ENCODE results near the gene MYO5A.

Gene MYO5A

GRCh38 chr15:52423852-52424251 is 104.8 kb downstream of the MYO5A start:
- TF ChIP-seq POLR2AphosphoS5 (IDR thresholded peaks at IDR 0.05; ENCODE audit: low read depth, low read length), result no peak
- TF ChIP-seq SIN3A (IDR thresholded peaks at IDR 0.05; ENCODE audit: borderline replicate concordance, insufficient read depth, low read length), result no peak
- no peak for TF ChIP-seq REST (IDR thresholded peaks at IDR 0.05; ENCODE audit: insufficient read depth in 1 of 2, low read depth in 2 of 2, low read length in 2 of 2)
- no peak for TF ChIP-seq TAF1 (IDR thresholded peaks at IDR 0.05; ENCODE audit: borderline replicate concordance, insufficient read depth, low read length)
- TF ChIP-seq FOXP2 (optimal IDR thresholded peaks at IDR 0.05; ENCODE audit: borderline replicate concordance, extremely low read depth, extremely low read length, insufficient read depth), result no peak

GRCh38 chr15:52422001-52422400 is 106.7 kb downstream of the MYO5A start:
- TF ChIP-seq TAF1 (IDR thresholded peaks at IDR 0.05; ENCODE audit: borderline replicate concordance, insufficient read depth, low read length) (no peak), SIN3A (IDR thresholded peaks at IDR 0.05; ENCODE audit: borderline replicate concordance, insufficient read depth, low read length) (no peak), REST (IDR thresholded peaks at IDR 0.05; ENCODE audit: insufficient read depth in 1 of 2, low read depth in 2 of 2, low read length in 2 of 2) (no peak), POLR2AphosphoS5 (IDR thresholded peaks at IDR 0.05; ENCODE audit: low read depth, low read length) (no peak), FOXP2 (optimal IDR thresholded peaks at IDR 0.05; ENCODE audit: borderline replicate concordance, extremely low read depth, extremely low read length, insufficient read depth) (no peak)

- no peak for TF ChIP-seq FOXP2 (optimal IDR thresholded peaks at IDR 0.05; ENCODE audit: borderline replicate concordance, extremely low read depth, extremely low read length, insufficient read depth)
- TF ChIP-seq REST (IDR thresholded peaks at IDR 0.05; ENCODE audit: insufficient read depth in 1 of 2, low read depth in 2 of 2, low read length in 2 of 2), result no peak
- TF ChIP-seq TAF1 (IDR thresholded peaks at IDR 0.05; ENCODE audit: borderline replicate concordance, insufficient read depth, low read length), result no peak
- no peak for TF ChIP-seq POLR2AphosphoS5 (IDR thresholded peaks at IDR 0.05; ENCODE audit: low read depth, low read length)
- no peak for TF ChIP-seq SIN3A (IDR thresholded peaks at IDR 0.05; ENCODE audit: borderline replicate concordance, insufficient read depth, low read length)
These were observed 107.7 kb downstream of the MYO5A start for GRCh38 chr15:52421029-52421428.

GRCh38 chr15:52419494-52419893 is 109.2 kb downstream of the MYO5A start:
- TF ChIP-seq FOXP2 (optimal IDR thresholded peaks at IDR 0.05; ENCODE audit: borderline replicate concordance, extremely low read depth, extremely low read length, insufficient read depth) (no peak), TAF1 (IDR thresholded peaks at IDR 0.05; ENCODE audit: borderline replicate concordance, insufficient read depth, low read length) (no peak), SIN3A (IDR thresholded peaks at IDR 0.05; ENCODE audit: borderline replicate concordance, insufficient read depth, low read length) (no peak), POLR2AphosphoS5 (IDR thresholded peaks at IDR 0.05; ENCODE audit: low read depth, low read length) (no peak), REST (IDR thresholded peaks at IDR 0.05; ENCODE audit: insufficient read depth in 1 of 2, low read depth in 2 of 2, low read length in 2 of 2) (no peak)

GRCh38 chr15:52417957-52418356 is 110.7 kb downstream of the MYO5A start:
- TF ChIP-seq SIN3A (IDR thresholded peaks at IDR 0.05; ENCODE audit: borderline replicate concordance, insufficient read depth, low read length) (no peak), TAF1 (IDR thresholded peaks at IDR 0.05; ENCODE audit: borderline replicate concordance, insufficient read depth, low read length) (no peak), REST (IDR thresholded peaks at IDR 0.05; ENCODE audit: insufficient read depth in 1 of 2, low read depth in 2 of 2, low read length in 2 of 2) (no peak), FOXP2 (optimal IDR thresholded peaks at IDR 0.05; ENCODE audit: borderline replicate concordance, extremely low read depth, extremely low read length, insufficient read depth) (no peak), POLR2AphosphoS5 (IDR thresholded peaks at IDR 0.05; ENCODE audit: low read depth, low read length) (no peak)

Data from PFSK-1 (cell line).